Inflammatory macrophage treated with lipopolysaccharide for 4 hours (primary cell): Measurements from ENCODE around the gene CYP19A1.
A peak's percentile ranks its signal among the peaks of the same experiment; 100 is the strongest.
"Not testable (repeated sequence)": the region's sequence is repeated elsewhere in the genome, so short reads cannot be mapped to it uniquely, and the experiment has no call there.

Source experiments
- DNase-seq: peaks from one replicate; pipeline ENCODE4 v3.0.0-alpha.2; 2020

Gene CYP19A1

GRCh38 chr15:51201581-51201980 is 136.8 kb downstream of the CYP19A1 start:
- DNase-seq = no peak

GRCh38 chr15:51200792-51201191 is 137.6 kb downstream of the CYP19A1 start:
- no peak for DNase-seq

- no peak for DNase-seq
Observed at GRCh38 chr15:51199541-51199940, 138.9 kb downstream of the CYP19A1 start.

- no peak for DNase-seq
Observed at GRCh38 chr15:51198701-51199232, 139.6 kb downstream of the CYP19A1 start.

- no peak for DNase-seq
Observed at GRCh38 chr15:51195459-51195858, 142.9 kb downstream of the CYP19A1 start.

GRCh38 chr15:51193979-51194378 is 144.4 kb downstream of the CYP19A1 start:
- DNase-seq = no peak

GRCh38 chr15:51193526-51193925 is 144.9 kb downstream of the CYP19A1 start:
- DNase-seq = no peak

GRCh38 chr15:51192521-51193280 is 145.7 kb downstream of the CYP19A1 start:
- peak; percentile 88 for DNase-seq

GRCh38 chr15:51191766-51192165 is 146.6 kb downstream of the CYP19A1 start:
- no peak for DNase-seq

- DNase-seq = no peak
Observed at GRCh38 chr15:51191072-51191670, 147.2 kb downstream of the CYP19A1 start.

GRCh38 chr15:51190424-51191068 is 147.8 kb downstream of the CYP19A1 start:
- no peak for DNase-seq

GRCh38 chr15:51189669-51190385 is 148.6 kb downstream of the CYP19A1 start:
- peak; percentile 88 for DNase-seq

- not testable (repeated sequence) for DNase-seq
Observed at GRCh38 chr15:51188791-51189190, 149.6 kb downstream of the CYP19A1 start.

GRCh38 chr15:51186891-51187290 is 151.5 kb downstream of the CYP19A1 start:
- DNase-seq = peak; percentile 63

GRCh38 chr15:51186181-51186705 is 152.2 kb downstream of the CYP19A1 start:
- peak; percentile 37 for DNase-seq

- peak; percentile 78 for DNase-seq
Observed at GRCh38 chr15:51185213-51186159, 152.9 kb downstream of the CYP19A1 start.

- no peak for DNase-seq
Observed at GRCh38 chr15:51184627-51185026, 153.8 kb downstream of the CYP19A1 start.

- DNase-seq = no peak
Observed at GRCh38 chr15:51183076-51183475, 155.3 kb downstream of the CYP19A1 start.

GRCh38 chr15:51181905-51182304 is 156.5 kb downstream of the CYP19A1 start:
- DNase-seq = no peak

- no peak for DNase-seq
Observed at GRCh38 chr15:51181221-51181620, 157.2 kb downstream of the CYP19A1 start.

- no peak for DNase-seq
Observed at GRCh38 chr15:51180534-51180933, 157.9 kb downstream of the CYP19A1 start.

GRCh38 chr15:51180011-51180410 is 158.4 kb downstream of the CYP19A1 start:
- DNase-seq = peak; percentile 94
